GM18907 (cell line): ENCODE data around the gene PNP.
"Not testable (repeated sequence)": the region's sequence is repeated elsewhere in the genome, so short reads cannot be mapped to it uniquely, and the experiment has no call there.

ENCODE experiments used
- ATAC-seq: cut with Tn5 transposase; IDR thresholded peaks from one replicate; pipeline ENCODE4 v1.9.1; 2021; ENCODE audit warnings: mild to moderate bottlenecking, moderate library complexity; ENCODE audit not compliant: unreplicated experiment

The PNP gene

DNA sequence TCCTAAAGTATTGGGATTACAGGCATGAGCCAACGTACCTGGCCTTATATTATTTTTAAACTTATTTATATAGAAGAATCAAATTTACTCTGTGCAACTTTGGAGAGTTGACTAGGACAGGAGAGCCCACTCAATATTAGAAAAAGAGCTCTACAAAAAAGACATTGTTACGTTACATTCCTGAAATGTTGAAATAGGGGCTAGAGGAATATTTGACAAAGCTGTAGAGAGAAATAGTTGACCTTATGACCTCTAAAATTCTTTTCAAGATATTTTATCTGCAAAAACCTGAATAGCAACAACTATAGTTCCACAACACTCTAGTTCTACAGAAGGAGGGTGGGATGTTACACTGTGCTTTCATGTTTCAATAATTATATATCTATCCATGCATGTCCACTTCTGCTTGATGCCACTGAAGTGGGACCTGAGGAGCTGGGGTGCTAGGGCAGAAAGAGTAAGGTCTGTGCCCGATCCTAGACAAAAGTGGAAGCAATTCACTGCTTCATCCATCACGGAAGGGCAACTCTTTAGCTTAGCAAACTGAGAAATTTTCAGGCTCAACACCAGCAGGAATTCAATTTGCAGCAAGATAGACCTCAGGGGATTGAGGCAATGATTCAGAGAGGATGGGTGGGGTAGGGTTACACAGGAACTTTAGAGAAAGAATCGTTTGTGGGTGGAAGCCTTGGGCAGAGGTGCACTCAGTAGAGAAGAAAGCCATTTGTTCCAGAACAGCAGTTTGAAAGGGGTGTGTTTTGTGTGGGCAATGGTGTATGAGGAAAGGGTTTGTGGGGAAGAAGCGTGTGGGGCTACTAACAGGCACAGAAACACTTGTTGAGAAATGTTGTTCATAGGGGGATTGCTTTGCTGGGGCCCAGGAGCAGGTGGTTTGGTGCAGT lies 20.1 kb downstream of the PNP start:
- peak; percentile 66 for ATAC-seq

DNA sequence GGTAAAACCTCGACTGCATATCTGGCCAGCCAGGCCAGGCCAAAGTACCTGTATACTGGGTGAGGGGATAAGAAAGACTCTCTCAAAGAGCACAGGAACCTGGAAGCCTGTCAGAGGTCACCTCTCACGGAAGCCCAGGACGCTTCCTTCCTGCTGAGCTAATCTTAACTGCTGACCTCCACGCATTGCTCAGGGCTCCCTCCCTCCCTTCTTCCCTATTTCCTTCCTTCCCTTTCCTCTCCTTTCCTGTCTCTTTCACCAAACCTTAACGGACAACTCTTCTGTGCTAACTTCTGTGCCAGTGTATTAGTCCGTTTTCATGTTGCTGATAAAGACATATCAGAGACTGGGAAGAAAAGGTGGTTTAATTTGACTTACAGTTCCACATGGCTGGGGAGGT lies 21.4 kb downstream of the PNP start:
- ATAC-seq = no peak

DNA sequence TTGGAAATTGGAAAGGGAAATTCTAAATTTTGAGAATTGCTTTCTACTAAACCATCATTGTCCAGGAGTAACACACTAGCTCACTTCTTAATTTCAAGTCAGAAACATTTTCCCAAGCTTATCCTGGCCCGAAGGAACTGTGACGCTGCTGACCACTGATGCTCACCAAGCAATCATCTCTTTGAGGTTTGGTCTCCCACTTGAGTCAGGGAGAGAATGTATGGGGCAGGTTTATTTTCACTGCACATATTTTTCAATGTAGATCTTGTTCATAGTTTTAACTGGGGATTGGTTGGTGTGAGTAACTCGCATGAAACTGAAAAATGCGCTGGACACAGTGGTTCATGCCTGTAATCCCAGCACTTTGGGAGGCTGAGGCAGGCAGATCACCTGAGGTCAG lies 23.3 kb downstream of the PNP start:
- no peak for ATAC-seq

DNA sequence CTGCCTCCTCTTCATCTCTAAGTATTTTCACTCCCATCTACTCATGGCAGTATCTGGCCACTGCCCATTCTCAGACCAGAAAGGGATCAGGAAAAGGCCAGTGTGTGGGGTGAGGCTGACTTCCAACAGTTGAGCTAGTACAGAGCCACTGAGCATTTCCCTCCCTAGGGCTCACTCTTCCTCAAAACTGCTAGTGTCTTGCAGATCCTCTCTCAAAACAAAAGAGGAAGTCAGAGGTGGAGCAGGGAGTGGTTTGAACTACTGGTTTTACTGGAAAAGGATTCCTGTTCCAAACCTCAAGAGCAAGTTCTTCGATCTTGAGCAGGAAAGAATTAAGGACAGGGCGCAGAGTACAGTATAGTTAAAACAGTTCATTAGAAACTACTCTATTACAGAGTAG lies 24.4 kb downstream of the PNP start:
- ATAC-seq = no peak

DNA sequence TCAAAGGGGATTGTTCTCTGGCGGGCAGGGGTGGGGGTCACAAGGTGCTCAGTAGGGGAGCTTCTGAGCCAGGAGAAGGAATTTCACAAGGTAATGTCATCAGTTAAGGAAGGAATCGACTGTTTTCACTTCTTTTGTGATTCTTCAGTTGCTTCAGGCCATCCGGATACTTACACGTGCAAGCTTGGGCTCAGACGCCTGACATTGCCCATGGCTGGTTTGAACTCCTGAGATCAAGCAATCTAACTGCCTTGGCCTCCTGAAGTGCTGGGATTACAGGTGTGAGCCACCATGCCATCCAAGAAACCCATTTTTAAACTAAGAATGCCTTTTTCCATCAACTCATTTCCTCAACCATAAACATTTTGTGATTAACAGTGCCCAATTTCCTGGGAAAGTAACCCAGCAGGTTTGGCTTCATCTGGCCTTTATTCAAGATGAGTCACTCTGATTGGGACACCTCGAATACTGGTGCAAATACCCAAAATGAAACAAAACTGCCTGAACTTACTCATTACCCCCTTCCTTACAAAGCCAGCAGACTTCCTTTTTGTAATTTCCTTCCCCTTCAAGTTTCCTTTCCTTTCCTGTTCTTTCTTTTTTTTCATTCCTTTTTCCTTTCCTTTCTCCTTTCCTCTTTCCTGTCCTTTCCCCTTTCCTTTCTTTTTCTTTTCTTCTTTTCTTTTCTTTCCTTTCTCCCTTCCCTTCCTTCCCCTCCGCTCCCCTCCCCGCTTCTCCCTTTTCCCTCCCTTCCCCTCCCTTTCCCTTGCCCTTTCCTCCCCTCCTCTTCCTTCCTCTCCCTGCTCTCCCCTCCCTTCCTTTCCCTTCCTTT lies 25.9 kb downstream of the PNP start:
- ATAC-seq = no peak

DNA sequence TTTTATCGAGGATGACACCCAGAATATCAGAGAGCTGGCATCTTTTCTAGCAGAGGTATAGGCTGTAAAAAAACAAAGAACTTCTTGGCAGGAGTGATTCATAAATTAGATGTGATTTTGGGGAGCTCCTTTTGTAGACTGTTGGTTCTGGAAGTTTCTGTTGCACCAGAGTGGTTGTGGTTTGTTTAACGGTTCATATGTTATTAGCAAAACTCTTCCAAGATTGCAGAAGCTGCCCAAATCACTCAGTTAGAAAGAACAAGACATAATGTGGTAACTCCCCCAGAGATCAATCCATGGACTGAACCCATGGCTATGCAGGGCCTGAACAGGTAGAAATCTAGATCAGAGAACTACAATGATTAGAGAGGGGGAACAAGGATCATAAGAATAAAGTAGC lies 29.4 kb downstream of the PNP start:
- ATAC-seq = no peak

DNA sequence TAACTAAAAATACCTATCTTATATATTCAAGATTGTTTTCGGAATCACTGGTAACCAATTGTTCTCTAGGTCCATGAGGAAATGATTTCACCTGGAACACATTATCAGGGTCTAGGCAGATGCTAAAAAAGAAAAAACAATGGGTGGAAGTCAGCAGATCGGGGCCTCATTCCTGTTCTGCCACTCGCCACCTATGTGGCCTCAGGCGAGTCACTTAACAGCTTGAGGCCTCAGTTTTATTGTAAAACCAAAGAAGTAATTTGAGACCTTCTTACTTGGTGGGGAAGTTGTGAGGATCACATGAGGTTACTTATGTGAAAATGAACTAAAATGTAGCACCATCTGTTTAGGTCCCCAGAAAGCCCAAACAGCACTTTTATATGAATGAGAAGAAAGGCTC lies 29.9 kb downstream of the PNP start:
- no peak for ATAC-seq

DNA sequence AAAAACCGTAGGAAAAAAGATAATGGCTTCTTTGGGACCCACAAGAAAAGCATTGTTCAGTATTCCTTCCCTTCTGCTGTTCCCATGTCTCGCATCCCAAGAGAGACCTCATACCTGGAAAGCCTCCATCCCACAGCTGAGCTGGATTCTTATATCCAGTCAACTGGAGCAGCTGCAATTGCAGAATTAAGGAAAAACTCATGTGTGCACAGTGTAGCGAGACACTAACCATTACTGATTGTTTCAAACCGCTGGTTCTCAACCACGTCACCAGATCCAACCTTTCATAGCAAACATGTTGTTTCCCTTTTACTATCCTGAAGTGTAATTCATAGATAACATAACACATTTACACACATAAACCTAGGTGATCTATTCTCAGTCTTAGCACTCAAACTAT lies 30.7 kb downstream of the PNP start:
- no peak for ATAC-seq

DNA sequence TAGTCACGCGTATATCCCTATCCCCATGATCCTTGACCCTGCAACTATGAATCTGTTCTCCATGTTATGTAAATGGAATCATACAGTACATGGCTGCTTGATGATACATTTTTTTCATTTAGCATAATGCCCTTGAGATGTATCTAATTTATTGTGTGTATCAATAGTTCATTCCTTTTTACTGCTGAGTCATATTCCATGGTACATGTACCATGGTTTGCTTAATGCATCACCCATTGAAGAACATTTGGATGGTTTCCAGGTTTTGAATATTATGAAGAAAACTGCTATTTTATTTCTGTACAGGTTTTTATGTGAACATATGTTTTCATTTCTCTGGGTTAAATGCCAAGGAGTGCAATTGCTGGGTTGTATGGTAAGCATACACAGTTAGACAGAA lies 32.1 kb downstream of the PNP start:
- no peak for ATAC-seq

DNA sequence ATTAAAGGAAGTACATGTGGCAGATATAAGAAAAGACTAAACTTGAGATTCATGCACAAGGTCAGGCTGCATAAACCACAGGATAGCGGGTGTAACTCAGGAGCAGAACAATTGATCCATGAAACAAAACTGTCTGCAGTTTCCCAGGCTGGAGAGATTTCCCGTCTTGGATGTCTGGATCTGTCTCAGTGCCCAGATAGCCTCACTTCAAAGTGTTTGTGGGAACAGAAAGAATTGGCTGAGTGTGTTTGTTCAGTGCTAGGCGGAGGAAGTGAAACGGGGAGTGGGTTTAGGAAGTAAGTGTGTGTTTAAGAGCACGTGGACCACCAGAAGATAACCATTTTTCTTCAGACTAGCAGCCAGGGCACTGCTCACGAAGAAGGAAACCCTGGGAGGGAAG lies 34.7 kb downstream of the PNP start:
- ATAC-seq = no peak

DNA sequence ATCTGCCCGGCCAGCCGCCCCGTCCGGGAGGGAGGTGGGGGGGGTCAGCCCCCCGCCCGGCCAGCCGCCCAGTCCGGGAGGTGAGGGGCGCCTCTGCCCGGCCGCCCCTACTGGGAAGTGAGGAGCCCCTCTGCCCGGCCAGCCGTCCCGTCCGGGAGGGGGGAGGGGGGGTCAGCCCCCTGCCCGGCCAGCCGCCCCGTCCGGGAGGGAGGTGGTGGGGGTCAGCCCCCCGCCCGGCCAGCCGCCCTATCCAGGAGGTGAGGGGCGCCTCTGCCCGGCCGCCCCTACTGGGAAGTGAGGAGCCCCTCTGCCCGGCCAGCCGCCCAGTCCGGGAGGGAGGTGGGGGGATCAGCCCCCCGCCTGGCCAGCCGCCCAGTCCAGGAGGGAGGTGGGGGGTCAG lies 37.1 kb downstream of the PNP start:
- not testable (repeated sequence) for ATAC-seq

DNA sequence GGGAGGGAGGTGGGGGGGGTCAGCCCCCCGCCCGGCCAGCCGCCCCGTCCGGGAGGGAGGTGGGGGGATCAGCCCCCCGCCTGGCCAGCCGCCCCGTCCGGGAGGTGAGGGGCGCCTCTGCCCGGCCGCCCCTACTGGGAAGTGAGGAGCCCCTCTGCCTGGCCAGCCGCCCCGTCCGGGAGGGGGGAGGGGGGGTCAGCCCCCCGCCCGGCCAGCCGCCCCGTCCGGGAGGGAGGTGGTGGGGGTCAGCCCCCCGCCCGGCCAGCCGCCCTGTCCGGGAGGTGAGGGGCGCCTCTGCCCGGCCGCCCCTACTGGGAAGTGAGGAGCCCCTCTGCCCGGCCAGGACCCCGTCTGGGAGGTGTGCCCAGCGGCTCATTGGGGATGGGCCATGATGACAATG lies 37.5 kb downstream of the PNP start:
- ATAC-seq = not testable (repeated sequence)

DNA sequence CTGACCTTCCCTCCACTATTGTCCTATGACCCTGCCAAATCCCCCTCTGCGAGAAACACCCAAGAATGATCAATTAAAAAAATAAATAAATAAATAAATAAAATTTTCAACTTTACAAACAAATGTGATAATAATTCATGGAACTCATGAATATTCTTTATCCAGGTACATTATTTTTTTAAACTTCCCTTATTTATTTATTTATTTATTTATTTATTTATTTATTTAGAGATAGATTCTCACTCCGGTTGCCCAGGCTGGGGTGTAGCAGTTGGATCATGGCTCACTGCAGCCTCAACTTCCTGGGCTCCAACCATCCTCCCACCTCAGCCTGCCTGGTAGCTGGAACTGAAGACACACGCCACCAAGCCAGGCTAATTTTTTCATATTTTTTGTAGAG lies 38.3 kb downstream of the PNP start:
- not testable (repeated sequence) for ATAC-seq

DNA sequence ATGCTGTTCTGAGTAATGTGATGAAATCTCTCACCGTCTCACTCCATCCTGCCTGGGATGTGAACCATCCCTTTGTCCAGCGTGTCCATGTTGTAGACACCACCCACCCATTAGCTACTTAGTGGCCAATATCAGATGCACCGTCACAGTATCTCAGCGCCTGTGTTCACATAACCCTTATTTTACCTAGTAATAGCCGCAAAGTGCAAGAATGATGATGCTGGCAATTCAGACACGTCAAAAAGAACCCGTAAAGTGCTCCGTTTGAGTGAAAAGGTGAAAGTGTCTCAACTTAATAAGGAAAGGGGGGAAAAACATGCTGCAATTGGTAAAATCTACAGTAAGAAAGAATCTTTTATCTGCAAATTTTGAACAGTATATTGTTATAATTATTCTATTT lies 39.2 kb downstream of the PNP start:
- no peak for ATAC-seq

DNA sequence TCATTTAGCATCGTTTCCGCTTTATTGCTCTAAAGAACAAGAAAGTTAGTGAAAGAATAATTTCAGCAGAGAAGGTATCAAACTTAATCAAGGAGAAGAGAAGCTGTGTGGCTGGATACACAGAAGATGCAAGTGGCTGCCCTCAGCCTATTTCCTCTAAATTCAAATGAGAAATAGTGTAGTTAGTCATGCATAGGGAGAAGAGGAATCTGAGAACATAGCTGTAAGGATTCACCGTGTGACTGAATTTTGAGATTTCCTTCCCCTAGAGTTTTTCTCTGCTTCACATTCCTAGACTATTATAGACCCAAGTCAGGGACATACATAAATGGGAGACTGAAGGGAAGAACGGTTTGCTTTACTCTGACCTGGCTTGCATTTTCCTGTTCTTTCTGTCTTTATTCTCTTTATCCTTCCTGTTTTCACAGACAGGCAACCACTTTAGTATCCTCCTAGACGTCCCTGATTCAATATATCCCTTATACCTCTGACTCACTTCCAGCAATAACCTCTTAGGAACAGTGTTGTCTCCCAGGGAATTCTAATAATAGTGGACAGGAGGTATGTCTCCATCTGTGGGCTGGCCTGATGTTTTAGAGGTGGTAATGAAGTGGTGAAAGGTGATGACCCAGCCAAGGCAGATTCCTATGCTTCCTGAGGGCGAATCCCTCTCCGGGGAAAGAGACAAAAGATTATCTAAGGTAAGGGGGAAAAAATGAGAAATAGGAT lies 43.1 kb downstream of the PNP start:
- no peak for ATAC-seq

DNA sequence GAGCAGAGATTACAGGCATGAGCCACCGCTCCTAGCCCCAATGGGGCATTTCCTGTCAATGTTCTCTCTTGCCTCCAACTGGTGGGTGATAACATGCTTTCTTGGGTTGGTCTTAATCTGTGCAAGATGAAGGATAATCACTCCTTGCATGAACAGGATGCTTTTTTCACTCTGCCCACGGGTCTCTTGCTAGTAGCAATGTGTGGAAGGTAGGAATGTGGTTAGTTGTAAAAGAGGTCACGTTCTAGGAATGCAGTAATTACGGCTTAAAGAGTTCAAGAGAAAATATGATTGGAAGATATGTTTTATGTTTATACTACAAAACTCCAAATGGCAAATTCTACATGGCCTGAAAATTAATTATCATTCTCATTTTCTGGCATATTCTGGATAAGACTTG lies 46.6 kb downstream of the PNP start:
- no peak for ATAC-seq

DNA sequence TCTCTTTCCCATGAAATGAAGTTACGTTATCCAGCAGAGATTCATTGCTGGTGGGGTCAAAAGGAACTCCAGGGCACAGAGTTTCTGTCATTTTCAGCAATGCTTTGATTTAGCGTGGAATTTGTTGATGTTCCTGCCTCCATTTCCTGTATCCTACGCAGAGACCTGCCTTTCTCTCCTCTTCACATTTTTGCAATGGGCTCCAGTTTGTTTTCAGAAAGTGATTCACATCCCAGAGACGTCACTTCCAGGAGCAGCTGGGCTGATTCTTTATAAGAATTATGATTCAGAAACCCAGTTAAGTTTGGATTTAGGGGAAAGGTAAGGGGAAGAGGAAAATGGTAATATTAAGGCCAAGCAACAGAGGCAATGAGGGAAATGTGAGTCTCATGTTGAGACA lies 47.7 kb downstream of the PNP start:
- no peak for ATAC-seq

DNA sequence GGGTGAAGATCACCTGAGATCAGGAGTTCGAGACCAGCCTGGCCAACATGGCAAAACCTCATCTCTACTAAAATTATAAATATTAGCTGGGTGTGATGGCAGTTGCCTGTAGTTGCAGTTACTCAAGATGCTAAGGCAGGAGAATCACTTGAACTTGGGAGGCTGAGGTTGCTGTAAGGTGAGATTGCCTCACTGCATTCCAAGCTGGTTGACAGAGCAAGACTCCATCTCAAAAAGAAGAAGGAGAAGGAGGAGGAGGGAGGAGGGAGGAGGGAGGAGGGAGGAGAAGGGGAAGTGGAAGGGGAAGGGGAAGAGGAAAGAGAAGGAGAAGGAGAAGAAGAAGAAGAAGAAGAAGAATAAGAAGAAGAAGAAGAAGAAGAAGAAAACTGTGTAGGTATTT lies 53.1 kb downstream of the PNP start:
- no peak for ATAC-seq

DNA sequence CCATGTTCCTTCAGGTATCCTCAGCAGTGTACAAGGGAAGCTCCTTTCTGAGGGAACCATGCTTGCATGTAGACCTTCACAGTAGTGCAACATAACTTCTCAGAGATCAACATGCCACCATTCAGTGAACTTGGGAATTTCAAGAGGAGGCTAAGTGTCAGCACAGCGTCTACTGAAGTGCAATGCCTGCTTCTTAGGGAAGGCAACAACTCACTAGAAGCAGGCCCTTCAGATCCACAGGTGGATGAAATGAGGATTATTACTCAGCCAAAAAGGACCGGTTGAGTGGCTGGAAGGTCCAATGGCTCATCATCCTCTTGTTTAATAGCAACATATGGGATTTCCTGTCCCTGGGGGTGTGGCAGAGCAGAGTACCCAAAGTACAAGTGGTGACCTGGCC lies 54.8 kb downstream of the PNP start:
- no peak for ATAC-seq
